Naive thymus-derived CD4-positive, alpha-beta T cell (primary cell): ENCODE data around the gene HPS3. TPM values are rescaled to one million over a fixed set of nuclear protein-coding genes. Genes with fewer than 3 reads are reported as not detected.
"Not testable (repeated sequence)": the region's sequence is repeated elsewhere in the genome, so short reads cannot be mapped to it uniquely, and the experiment has no call there.

ENCODE experiments used
- ATAC-seq: fragments of 150-1000 bp; cut with Tn5 transposase; 2 replicates; pipeline ENCODE4 v1.10.0; 2021; ENCODE audit warnings: mild to moderate bottlenecking, moderate library complexity
- CTCF ChIA-PET: fragments of 350-600 bp; sonication (Branson Sonifier 250); formaldehyde crosslinking; loops from one replicate; lab custom pipeline; 2021; ENCODE audit warnings: antibody characterized with exemption; lab: Charles Lee
- POLR2A ChIA-PET: fragments of 350-600 bp; sonication (Branson Sonifier 250); formaldehyde crosslinking; loops from one replicate; lab custom pipeline; 2021; ENCODE audit warnings: antibody characterized with exemption, inconsistent platforms; lab: Charles Lee
- DNase-seq, 9 donors: peaks; one replicate each; pipeline versions ENCODE4 v3.0.0 to v3.0.0-alpha.2; 2020 to 2022; ENCODE audit warnings: mixed read lengths in 1 of 9
- H3K27ac ChIP-seq: one replicate; pipeline ENCODE4 v1.7.0; 2013; ENCODE audit warnings: mild to moderate bottlenecking, low read depth, low read length, moderate library complexity
- H3K27me3 ChIP-seq, 2 donors: one replicate each; pipeline ENCODE4 v1.7.0; 2013; ENCODE audit warnings: low read length in 2 of 2, mild to moderate bottlenecking in 2 of 2, moderate library complexity in 2 of 2; ENCODE audit not compliant: control insufficient read depth in 2 of 2, insufficient read depth in 2 of 2
- H3K36me3 ChIP-seq, 3 experiments: 1 replicate in 2 of 3; 2 replicates in 1 of 3; pipeline ENCODE4 v1.7.0; 2013; ENCODE audit warnings: low read length in 3 of 3, mild to moderate bottlenecking in 3 of 3, moderate library complexity in 1 of 3; ENCODE audit not compliant: insufficient read depth in 3 of 3, control insufficient read depth in 2 of 3
- H3K4me1 ChIP-seq, 2 donors: one replicate each; pipeline ENCODE4 v1.7.0; 2013; ENCODE audit warnings: low read length in 2 of 2, mild to moderate bottlenecking in 2 of 2, moderate library complexity in 1 of 2; ENCODE audit not compliant: control insufficient read depth in 2 of 2, insufficient read depth in 2 of 2
- H3K4me3 ChIP-seq: 2 replicates; pipeline ENCODE4 v1.7.0; 2013; ENCODE audit warnings: mild to moderate bottlenecking, low read length
- H3K9me3 ChIP-seq, 3 experiments: 1 replicate in 2 of 3; 2 replicates in 1 of 3; pipeline ENCODE4 v1.7.0; 2013; ENCODE audit warnings: low read length in 3 of 3; ENCODE audit not compliant: control insufficient read depth in 2 of 3
- H3K27ac Mint-ChIP-seq, 9 donors: one replicate each; pipeline ENCODE4 v1.8.0; 2020 to 2022; ENCODE audit warnings: mixed read lengths in 9 of 9, mild to moderate bottlenecking in 8 of 9, moderate library complexity in 5 of 9, inconsistent platforms in 2 of 9
- H3K27me3 Mint-ChIP-seq, 5 donors: one replicate each; pipeline ENCODE4 v1.8.0; 2021 to 2022; ENCODE audit warnings: mixed read lengths in 5 of 5, mild to moderate bottlenecking in 1 of 5
- H3K36me3 Mint-ChIP-seq, 5 donors: one replicate each; pipeline ENCODE4 v1.8.0; 2020 to 2022; ENCODE audit warnings: mixed read lengths in 5 of 5, mild to moderate bottlenecking in 3 of 5, inconsistent platforms in 1 of 5
- H3K4me1 Mint-ChIP-seq, 7 donors: one replicate each; pipeline ENCODE4 v1.8.0; 2020 to 2022; ENCODE audit warnings: mixed read lengths in 7 of 7, mild to moderate bottlenecking in 3 of 7, inconsistent platforms in 1 of 7
- H3K4me3 Mint-ChIP-seq, 10 donors: one replicate each; pipeline ENCODE4 v1.8.0; 2020 to 2022; ENCODE audit warnings: mild to moderate bottlenecking in 10 of 10, mixed read lengths in 10 of 10, moderate library complexity in 6 of 10, inconsistent platforms in 2 of 10
- H3K9me3 Mint-ChIP-seq, 11 donors: one replicate each; pipeline ENCODE4 v1.8.0; 2020 to 2022; ENCODE audit warnings: mixed read lengths in 11 of 11, mild to moderate bottlenecking in 4 of 11, inconsistent platforms in 1 of 11, moderate library complexity in 1 of 11
- intact Hi-C, 2 donors: fragments of 100-400 bp; cut with micrococcal nuclease; formaldehyde crosslinking; loops; one replicate each; pipeline ENCODE4 v1.15.1; 2023
- polyA plus RNA-seq, 2 donors: library from polyadenylated mRNA; unstranded; fragments of 300-500 nt; fragmentation: Illumina TruSeq; gene quantifications; one replicate each; pipeline ENCODE4 v1.2.3, GENCODE V29; 2021
- total RNA-seq, 6 experiments: library from RNA in 5 of 6; stranded (reverse) in 5 of 6; gene quantifications; 1 replicate in 5 of 6; 2 replicates in 1 of 6; pipeline ENCODE4 v1.2.3 and lab custom pipeline; 2021 to 2026

The HPS3 gene
- total and polyA plus RNA-seq, 7 experiments from 2014 or later = 13.6 to 33.5 (median 24.3) TPM

- H3K9me3 Mint-ChIP-seq = peaks cover 0 to 2% (median 0%) of the 10 kb centered on the region in 11 donors
- Histone ChIP-seq H3K4me1 (no peaks in the 10 kb centered on the region), H3K27ac (no peak overlapping the region), H3K36me3 (no peaks in the 10 kb centered on the region), H3K9me3 (no peaks in the 10 kb centered on the region), H3K27me3 (no peaks in the 10 kb centered on the region), H3K4me3 (no peak overlapping the region)
- H3K27ac Mint-ChIP-seq = no peak overlapping the region
- DNase-seq = no peak
- peaks cover 0 to 24% (median 5%) of the 10 kb centered on the region in 5 donors for H3K27me3 Mint-ChIP-seq
- no peaks in the 10 kb centered on the region for H3K4me1 Mint-ChIP-seq
- ChIA-PET POLR2A (no interaction called here), CTCF (no interaction called here)
- intact Hi-C loops = no loop called here
- H3K36me3 Mint-ChIP-seq = no peaks in the 10 kb centered on the region
- no peak overlapping the region for H3K4me3 Mint-ChIP-seq
- ATAC-seq = no peak
Measured at GRCh38 chr3:149215515-149215914, 86.1 kb downstream of the HPS3 start.

GRCh38 chr3:149216193-149216869, 86.9 kb downstream of the HPS3 start:
- H3K9me3 Mint-ChIP-seq = peaks cover 0 to 2% (median 0%) of the 10 kb centered on the region in 11 donors
- CTCF ChIA-PET = no interaction called here
- ATAC-seq = no peak
- no peaks in the 10 kb centered on the region for H3K4me1 Mint-ChIP-seq
- DNase-seq = no peak
- Histone ChIP-seq H3K4me3 (no peak overlapping the region), H3K36me3 (no peaks in the 10 kb centered on the region), H3K27ac (no peak overlapping the region), H3K27me3 (no peaks in the 10 kb centered on the region), H3K9me3 (no peaks in the 10 kb centered on the region), H3K4me1 (no peaks in the 10 kb centered on the region)
- no peak overlapping the region for H3K4me3 Mint-ChIP-seq
- no peak overlapping the region for H3K27ac Mint-ChIP-seq
- peaks cover 0 to 19% (median 5%) of the 10 kb centered on the region in 5 donors for H3K27me3 Mint-ChIP-seq
- intact Hi-C loops = no loop called here
- H3K36me3 Mint-ChIP-seq = no peaks in the 10 kb centered on the region
- POLR2A ChIA-PET = no interaction called here

- Histone ChIP-seq H3K36me3 (no peaks in the 10 kb centered on the region), H3K27ac (no peak overlapping the region), H3K27me3 (no peaks in the 10 kb centered on the region), H3K4me3 (no peak overlapping the region), H3K4me1 (no peaks in the 10 kb centered on the region), H3K9me3 (no peaks in the 10 kb centered on the region)
- POLR2A ChIA-PET = interaction anchor here (0.6 kb wide), 1 partner anchor 264 kb away, joined by 4 read pairs; no protein-coding TSS in a partner anchor
- H3K27ac Mint-ChIP-seq = no peak overlapping the region
- no peaks in the 10 kb centered on the region for H3K4me1 Mint-ChIP-seq
- no peak overlapping the region for H3K4me3 Mint-ChIP-seq
- peaks cover 0 to 2% (median 0%) of the 10 kb centered on the region in 11 donors for H3K9me3 Mint-ChIP-seq
- DNase-seq (no peak), ATAC-seq (no peak)
- CTCF ChIA-PET = no interaction called here
- H3K27me3 Mint-ChIP-seq = peaks cover 0 to 14% (median 5%) of the 10 kb centered on the region in 5 donors
- intact Hi-C loops = no loop called here
- H3K36me3 Mint-ChIP-seq = no peaks in the 10 kb centered on the region
Measured at GRCh38 chr3:149217347-149217746, 87.9 kb downstream of the HPS3 start.

- DNase-seq, H3K27ac ChIP-seq, intact Hi-C loops, H3K9me3 Mint-ChIP-seq, H3K4me1 ChIP-seq, H3K9me3 ChIP-seq, H3K4me3 ChIP-seq, POLR2A ChIA-PET, ATAC-seq, H3K4me3 Mint-ChIP-seq, H3K27me3 ChIP-seq, CTCF ChIA-PET, H3K36me3 Mint-ChIP-seq, H3K27ac Mint-ChIP-seq, H3K36me3 ChIP-seq: not testable (repeated sequence)
- peaks cover 0 to 11% (median 5%) of the 10 kb centered on the region in 5 donors for H3K27me3 Mint-ChIP-seq
- peaks cover 6 to 19% (median 11%) of the 10 kb centered on the region in 7 donors for H3K4me1 Mint-ChIP-seq
Measured at GRCh38 chr3:149219380-149220121, 90.1 kb downstream of the HPS3 start.

- DNase-seq = no peak
- CTCF ChIA-PET = no interaction called here
- POLR2A ChIA-PET = no interaction called here
- Histone ChIP-seq H3K27me3 (no peaks in the 10 kb centered on the region), H3K36me3 (no peaks in the 10 kb centered on the region), H3K27ac (no peak within 1 kb of the TSS), H3K9me3 (no peaks in the 10 kb centered on the region), H3K4me3 (no peak within 1 kb of the TSS), H3K4me1 (peaks cover 0 to 7% of the 10 kb centered on the region in 2 donors)
- Mint-ChIP-seq H3K4me3 (no peak within 1 kb of the TSS), H3K4me1 (peaks cover 14 to 32% (median 25%) of the 10 kb centered on the region in 7 donors), H3K9me3 (peaks cover 0 to 2% (median 0%) of the 10 kb centered on the region in 11 donors), H3K36me3 (no peaks in the 10 kb centered on the region), H3K27ac (no peak within 1 kb of the TSS), H3K27me3 (peaks cover 0 to 10% (median 5%) of the 10 kb centered on the region in 5 donors)
- ATAC-seq = no peak
- intact Hi-C loops = no loop called here
Measured at GRCh38 chr3:149221783-149222517, 92.5 kb downstream of the HPS3 start, which contains the start of gene CP. Gene CP, minus strand, starts transcription at chr3:149221829. Its CDS starts 37 bp downstream, at chr3:149221792.
